GF-D8 (cell line): ENCODE data around the gene RBP4.
A peak's percentile ranks its signal among the peaks of the same experiment; 100 is the strongest.

ENCODE experiments used
- DNase-seq: peaks from one replicate; lab custom pipeline; 2025; lab: John Stamatoyannopoulos, UW

Gene RBP4

DNA sequence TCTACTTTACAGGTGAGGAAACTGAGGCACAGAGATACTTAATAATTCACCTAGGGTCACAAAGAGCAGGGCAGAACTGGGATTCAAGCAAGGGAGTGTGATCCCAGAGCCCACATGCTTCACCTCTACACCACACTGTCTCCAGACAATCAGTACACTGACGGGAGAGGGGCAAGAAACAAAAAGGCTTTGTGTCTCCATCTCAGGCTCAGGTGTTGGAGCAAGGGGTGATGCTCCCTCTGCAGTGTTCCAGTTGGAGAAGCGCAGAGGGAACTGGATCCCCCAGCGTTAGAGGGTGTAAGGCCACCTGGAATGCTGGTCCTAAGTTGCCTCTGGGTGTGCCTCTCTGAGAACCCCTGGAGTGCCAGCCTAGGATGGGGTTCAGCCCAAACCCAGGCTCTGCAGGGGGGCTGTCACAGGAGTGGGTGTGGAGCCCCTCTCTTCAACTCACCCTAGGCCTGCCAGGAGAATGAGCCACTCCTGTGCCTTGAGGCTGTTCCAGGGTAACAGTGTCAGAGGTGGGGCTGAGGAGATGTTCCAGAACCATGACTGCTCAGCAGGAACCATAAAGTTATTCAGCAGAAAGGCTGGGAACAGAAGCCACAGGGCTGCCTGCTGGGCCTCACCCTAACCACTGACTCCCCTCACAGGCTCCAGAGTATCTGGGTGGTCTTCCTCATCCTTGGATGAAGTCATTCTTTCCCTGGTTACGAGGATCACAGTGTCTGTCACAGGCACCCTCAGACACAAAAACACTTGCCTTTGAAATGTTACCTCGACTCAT lies 5.5 kb downstream of the RBP4 start:
- DNase-seq = no peak

DNA sequence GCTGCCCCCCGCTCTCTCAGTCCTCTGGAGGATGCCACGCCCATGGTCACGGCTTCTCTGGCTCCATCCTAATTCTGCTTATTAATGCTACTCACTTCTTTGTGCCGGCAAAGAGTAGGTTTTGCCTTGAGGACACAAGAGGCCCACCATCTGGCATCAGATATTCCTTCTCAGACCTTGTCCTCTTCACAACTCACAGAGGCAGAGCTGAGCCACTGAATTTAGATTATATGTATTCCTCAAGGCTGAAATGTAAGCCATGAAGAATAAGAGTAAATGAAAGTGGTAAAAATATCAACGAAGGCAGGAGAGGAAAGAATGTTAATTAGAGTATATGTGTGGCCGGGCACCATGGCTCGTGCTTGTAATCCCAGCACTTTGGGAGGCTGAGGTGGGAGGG lies 6.5 kb downstream of the RBP4 start:
- no peak for DNase-seq

DNA sequence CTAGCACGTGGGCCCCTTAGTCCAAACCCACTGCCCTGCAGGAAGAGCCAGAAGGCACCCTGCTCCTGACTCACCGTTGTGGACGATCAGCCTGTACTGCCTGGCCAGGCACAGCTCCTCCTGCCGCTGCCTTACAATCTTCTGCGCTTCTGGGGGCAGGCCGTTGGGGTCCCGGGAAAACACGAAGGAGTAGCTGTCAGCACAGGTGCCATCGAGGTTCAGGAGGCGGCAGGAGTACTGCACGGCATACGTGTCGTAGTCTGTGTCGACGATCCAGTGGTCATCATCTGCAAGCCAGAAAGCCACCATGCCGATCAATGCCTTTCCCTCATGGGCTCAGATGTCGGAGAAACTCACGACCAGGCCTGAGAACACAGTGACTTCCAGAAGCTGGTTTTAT lies 7.3 kb downstream of the RBP4 start:
- DNase-seq = no peak

DNA sequence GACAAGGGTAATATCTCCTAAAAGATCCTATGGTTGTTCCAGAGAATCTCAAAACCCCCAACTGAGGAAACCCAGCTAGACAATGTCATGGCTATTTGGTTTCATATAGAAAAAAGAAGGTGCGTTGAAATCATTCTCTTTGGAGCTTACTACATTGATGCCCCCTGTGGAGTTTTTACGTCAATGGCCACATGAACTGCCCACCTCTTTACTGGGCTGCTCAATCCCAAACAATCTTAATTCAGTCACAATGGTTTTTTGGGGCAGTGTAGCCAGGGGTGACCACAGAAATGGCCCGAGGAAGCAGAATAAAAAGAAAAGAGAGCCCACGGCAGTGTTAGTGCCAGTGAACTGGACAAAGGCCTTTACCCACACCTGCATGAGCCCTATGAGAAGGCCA lies 7.8 kb downstream of the RBP4 start:
- no peak for DNase-seq

DNA sequence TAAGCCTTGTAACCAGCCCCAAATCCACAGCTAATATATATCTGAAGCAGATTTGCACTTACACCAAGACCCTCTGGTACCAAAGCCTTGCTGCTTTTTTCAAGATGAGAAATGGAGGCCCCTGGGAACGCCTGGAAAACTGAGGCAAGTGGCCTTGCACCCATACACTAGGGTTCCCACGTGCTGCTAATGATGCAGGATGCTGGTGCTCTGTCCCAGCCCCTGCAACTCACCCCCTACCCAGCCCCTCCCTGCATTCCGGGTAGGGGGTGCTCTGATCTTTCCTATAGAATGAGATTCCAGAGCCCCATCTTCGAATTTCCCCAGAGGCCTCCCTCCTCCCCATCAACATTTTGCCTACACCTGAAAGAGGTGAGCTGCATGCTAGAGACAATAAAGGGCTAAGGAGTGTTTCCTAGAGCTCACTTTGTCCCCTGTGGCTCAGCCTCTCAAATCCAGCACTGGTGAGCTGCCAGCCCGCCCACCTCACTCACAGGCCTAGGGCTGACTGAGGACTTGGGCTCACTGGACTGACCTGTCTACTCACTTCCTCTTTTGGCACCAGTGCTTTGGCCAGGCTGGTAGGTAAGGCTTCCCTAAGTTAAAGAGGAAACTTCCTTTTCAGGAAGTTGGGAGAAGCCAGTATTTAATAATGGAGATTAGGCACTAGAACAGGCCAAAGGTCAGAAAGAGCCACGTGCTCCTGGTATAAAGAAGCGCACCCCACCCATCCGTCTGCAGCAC lies 9.8 kb downstream of the RBP4 start:
- DNase-seq = no peak

DNA sequence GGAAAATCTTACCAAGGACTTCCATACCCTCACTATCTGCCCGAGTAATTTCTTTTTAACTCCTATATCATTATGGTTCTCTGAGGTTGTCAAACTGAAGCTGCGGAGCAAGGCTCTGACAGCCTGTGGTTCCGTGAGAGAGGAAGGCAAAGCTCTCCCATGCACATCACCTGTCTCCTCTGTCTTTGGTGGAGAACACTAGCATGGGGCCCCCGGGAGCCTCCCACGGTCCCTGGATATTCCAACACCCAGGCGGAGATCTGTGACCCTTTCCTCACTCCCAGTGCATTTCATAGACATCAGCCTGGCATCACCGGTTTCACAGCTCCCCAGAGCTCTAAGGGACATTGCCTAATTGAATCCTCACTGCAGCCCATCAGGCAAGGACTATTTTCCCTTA lies 10.4 kb downstream of the RBP4 start:
- DNase-seq = no peak

DNA sequence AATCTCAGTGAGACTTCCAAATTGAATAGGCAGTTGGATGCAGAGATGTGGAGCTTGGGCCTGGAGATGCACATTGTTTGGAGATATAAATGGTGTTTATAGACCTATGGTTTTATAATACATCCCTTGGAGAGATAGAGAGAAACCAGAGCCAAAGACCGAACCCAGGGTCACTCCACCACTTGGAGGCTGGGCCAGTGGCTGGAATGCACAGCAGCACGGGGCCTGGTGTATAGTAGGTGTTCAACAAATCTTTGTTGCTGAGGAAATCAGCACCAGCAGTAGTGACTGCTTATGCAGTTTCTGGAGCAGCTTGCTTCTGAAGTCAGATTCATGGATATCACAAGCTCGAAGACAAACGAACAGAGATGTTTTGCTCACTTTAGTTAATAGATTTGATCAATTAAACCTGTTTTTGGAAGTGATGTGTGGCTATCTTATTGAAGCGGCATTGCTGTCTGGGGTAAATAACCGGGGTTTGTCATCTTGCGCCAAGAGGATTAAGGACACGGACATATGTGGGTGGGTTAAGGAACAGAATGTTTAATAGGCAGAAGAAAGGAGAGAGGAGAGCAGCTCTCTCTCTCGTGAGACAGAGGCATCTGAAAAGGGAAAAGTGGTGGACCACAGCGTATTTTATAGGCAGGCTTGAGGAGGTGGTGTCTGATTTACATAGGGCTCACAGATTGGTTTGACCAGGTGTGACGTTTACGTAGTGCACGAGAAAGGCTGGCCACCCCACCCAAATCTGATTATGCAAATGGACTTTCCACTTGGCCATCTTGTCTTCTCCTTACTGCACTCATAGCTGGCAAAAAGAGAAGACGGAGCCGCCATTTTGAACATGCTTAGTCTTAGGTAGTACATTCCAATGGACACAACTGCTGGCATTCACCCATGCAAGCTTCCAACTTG lies 11.1 kb downstream of the RBP4 start:
- DNase-seq = no peak

DNA sequence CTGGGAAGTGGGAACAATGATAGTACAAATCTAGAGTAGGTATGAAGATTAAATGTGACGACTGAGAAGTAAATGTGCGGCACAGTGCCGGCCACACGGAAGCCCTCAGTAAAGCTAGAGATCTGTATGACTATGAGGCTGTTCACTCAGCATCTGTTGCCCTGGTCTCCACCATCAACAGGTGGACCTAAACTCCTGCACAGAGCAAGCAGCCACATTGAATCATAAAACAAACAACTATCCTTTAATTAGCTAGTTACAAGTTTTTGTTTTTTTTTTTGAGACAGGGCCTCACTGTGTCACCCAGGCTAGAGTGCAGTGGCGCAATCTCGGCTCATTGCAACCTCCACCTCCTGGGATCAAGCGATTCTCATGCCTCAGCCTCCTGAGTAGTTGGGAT lies 16.6 kb downstream of the RBP4 start:
- no peak for DNase-seq

DNA sequence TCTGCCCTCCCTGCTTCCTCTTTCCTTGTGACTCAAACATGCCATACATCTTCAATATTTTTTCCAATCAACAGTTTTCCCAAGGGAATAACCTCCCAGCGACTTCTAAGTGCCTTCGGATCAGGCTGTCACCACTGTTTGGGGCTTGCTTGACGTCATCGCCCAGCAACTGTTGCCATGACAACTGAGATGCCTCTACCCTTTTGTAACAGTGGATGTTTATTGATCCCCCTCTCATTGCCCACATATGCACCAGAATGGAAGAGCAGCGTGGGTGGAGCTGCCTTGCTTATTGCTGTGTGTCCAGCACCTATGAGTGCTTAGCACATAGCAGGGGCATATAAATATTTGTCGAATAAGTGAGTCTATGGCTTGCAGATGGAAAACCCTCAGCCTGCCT lies 20.2 kb downstream of the RBP4 start:
- no peak for DNase-seq

DNA sequence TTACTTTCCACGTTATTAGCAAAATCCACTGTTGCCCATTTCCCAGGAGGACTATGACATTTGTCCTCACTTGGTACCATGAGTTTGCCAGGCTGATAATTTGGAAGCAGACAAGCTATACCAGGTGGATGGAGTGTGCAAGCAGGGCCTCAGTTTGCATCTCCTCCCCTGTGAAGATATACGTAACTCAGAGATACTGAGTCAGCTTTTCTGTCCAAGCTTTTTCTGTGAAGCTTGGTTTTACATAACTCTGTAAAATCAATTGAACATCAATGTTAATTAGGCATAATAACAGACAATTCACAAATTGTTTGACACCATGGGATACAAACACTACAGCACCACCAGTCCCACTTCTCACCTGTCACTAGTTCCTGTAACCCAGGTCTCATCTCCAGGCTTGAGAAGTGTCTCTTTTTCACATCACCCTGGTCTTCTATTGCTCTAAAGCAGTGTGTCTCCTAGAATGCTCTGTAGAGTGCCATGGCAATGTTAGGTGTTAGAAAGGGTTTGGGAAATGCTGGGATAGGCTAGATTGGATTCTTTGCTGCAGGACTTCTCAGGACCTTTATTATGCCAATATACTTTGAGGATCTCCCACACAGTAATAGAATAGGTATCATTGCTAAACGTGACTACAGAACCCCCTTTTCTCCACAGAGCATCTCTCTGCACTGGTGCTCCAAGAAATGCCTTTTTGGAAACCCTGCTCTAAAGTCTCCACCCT lies 20.9 kb downstream of the RBP4 start:
- DNase-seq = no peak

DNA sequence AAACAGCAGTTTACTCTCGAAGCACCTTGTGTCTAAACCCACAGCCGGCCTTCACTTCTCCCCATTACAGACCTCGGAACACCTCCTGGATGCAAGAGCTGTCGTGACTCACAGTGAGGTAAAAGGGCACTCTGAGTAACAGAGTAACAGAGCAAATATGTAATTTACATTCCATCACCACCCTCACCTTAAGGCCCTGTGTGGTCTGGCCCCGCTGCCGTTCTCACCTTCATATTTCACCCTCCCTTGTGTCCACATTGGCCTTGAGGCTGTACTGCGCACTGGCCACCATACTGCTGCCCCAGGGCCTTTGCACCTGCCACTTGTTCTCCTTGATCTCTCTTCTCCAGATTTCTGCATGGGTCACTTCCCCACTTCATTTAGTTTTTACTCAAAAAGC lies 21.9 kb downstream of the RBP4 start:
- DNase-seq = no peak

DNA sequence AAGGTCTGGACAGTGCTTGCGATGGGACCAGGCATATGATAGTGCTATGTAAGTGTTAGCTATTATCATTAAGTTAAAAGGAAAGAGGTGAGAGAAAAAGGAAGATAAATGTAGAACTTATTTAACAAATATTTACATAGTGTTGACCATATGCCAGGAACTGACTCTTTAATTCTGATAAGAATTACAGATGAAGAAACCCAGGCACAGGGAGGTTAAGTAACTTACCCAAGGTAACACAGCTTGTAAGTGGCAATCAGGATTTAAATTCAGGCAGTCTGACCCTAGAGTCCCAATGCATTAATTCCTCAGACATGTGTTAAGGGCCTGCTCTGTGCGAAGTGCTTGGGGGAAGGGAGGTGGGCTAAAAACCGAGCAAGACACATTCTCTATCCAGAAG lies 23.5 kb downstream of the RBP4 start:
- DNase-seq = no peak

DNA sequence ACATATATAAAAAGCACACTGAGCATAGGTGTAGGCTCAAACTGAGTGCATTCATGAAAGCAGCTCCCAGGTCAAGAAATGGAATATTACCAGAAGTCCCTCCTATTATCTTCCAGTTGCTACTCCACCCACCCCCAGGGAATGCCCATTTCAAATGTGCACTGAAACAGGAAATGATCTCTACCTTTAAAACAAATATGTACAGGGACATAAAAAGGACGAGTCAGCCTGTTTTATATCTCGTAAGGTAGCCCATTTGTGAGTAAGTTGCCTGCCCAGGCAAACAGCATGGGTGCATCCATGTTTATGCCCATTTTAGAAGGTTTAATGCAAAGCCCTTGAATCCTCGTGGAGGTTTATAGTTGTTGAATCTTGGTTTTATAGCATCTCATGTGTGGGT lies 24.1 kb downstream of the RBP4 start:
- DNase-seq = no peak

DNA sequence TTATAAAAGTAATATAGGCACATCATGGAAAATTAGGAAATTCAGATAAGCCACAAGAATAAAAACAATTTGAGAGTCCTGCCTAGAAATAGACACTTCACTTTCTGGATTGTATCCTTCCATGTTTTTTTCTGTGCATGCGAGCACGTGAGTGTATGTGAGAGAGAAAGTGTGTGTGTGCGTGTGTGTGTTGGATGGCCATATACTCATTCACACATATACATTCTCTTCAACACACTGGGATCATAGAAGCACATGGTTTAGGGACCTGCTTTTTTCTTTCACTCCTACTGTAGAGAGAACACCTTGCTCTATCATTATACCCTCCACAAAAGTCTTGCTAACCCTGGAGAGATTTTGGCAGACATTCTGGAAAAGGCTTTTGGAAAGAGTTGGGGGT lies 27.1 kb downstream of the RBP4 start:
- DNase-seq = no peak

DNA sequence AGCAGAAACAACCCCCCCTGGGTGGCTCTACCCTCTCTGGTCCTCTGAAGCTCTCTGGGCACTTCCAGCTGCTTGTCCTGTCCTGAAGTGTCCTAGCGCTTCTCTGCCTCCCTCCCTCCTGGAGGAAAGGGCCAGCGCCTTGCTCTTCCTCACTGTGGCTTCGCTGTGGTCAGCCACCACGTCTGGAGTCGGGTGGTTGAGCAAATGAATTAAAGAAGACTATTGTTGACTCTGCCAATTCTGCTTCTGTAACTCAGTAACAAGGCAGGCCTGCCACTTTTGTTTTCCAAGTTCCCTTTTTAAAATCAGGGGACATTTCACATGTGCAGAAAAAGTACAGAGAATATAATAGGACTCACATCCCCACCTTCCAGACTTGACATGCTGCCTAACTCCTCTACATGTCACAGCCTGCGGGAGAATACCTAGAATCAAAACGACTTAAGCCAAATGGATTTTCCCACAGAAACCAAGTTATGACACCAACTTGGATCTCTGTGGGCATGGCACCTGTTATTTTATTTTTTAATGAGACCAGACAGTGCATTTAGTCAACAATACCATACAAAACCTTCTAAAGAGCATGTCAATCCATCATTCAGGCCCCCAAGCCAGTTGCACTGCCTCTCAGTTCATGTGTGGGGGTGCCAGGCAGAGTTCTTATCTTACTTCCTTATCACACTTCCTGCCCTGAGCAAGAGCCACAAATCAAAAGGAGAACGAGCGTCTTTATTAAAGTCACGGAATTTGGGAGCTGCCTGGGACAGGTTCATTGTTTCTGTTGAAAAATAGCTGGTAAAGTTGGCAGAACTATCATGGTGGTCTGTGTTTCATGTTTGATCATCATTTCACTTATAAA lies 27.8 kb downstream of the RBP4 start:
- peak; percentile 63 for DNase-seq

DNA sequence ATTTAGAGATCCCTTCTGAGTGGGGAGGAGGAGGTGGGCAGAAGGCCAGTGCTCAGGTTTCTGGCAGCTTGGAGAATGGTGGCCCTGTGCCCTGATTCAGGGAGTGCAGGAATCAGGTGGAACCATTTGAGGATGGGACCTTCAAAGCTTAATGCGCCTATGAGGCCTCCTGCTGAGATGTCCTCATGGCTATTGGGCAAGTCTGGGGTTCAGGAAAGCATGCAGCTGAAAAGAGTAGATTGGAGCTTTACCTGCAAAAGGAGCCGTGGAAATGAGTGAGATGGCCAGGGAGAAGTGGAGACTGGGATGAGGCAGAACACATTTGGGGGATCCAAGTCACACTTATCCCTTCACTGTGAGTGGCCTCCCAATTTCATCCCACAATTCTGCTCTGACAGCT lies 28.4 kb downstream of the RBP4 start:
- no peak for DNase-seq

DNA sequence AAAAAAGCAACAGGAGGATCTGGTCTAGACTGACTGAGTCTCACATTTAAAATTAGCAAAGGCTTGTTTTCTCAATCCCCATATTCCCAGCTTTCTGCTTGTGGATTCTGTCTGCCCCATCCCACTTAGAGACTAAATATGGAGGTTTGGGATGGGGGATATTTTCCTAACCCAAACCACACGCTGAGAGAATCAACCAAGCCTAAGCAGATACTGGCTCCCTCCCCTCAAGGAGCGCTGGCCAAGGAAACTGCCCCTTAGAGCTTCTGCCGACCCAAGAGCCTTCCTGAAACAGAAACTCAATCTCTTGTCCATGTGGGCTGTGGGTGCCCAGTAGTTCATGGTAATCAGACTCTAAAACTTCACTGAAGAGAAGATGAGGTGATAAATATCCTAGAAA lies 30.7 kb downstream of the RBP4 start:
- no peak for DNase-seq

DNA sequence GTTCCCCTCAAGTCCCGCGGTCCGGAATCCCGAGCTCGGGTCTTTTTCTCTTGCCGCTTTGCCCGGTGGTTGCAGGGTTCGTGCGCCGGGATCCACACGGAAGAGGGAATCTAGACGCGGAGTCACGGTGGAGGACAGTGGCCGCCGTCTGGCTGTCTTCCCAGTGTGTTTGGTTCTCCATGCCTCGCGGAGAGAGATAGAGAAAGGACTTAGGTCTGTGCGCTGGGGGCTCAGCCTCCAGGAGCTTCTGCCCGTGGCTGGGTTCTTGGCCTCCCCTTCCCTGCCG lies 33.0 kb downstream of the RBP4 start:
- no peak for DNase-seq

DNA sequence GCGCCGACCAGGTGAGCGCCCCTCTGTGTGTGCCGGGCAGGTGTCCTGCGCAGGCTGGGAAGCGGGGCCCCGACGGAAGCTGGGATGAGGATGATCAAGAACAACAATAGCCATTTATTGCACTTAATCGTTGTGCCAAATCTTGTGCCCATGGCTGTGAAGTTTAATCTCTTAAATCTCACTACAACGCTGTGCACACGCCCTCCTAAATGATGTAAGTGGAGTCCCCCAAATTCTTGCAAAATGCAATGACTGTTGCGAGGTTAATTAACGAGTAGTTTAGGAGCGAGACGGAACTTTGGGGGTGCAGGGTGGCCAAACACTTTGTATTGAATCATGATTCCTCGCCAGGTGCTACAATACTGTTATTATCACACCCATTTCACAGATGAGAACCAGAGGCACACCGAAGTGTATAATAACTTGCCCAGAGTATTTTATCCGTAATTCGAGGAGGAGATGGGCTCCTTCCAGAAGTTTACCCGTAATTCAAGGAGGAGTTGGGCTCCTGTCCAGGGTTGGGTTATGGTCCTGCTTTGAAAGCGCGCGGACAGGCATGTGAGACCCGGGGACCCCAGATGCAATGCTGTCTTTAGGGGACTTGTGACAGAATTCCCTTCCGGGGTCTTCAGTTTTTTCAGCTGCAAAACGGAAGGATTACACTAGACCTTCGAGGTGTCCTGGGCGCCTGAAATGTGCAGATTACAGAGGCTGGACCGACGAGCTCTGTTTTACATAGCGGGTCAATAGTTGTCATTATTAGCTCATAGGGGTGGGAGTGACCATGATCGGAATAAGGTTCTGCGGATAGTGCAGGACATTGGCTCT lies 33.5 kb downstream of the RBP4 start:
- DNase-seq = no peak
